OCI-LY1 (cell line): ENCODE results near the gene GPR3.

ENCODE experiments used
- EZH2 ChIP-seq: fragments of 200-600 bp; sonication (generic), shearing (Covaris generic); IDR thresholded peaks from 2 replicates; pipeline ENCODE4 v1.8.0; 2017; ENCODE audit warnings: borderline replicate concordance, mixed run types, mild to moderate bottlenecking, antibody characterized with exemption, low read length, moderate library complexity, mixed read lengths
- TF ChIP-seq, protein P1 (sequence below): fragments of 200-600 bp; sonication (generic), shearing (Covaris generic); IDR thresholded peaks from 2 replicates; pipeline ENCODE4 v1.5.1; 2017; ENCODE audit warnings: mild to moderate bottlenecking, antibody characterized with exemption, low read length, moderate library complexity, mixed read lengths

DNA sequence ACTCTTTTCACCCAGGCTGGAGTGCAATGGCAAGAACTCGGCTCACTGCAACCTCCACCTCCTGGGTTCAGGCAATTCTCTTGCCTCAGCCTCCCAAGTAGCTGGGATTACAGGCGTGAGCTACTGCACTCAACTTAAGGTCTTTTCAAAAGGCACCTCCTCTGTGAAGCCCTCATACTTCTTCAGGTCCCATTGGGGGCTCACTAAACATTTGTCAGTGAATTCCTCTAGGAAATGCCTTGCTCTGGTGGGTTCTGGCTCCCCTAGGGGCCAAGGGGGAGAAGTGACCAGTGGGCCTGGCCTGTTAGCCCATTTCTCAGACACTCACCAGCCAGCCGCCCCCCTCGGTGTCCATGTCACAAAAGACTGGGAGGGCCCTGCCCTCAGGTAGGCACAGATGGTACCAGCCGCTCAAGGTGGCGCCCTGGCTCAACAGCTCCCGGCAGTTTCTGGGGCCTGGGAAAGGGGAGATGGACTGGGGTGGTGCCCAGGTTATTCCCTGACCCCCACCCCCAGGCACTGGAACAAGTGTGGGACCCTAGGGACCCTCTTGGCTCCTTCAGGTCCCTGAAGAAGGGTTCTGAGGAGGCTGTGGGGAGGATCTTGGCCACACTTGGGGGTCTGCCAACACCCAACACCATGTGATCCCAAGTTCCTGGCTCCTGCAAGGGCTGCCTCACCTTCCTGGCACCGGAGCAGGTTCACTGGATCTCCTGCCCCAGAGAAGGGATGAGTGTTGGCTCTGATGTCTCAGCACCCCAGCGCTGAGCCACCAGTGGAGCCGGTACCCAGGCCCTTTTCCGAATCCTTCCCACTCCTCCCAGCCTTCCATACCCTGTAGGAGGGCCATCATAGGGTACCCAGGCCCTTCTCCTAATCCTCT lies 19.4 kb upstream of the GPR3 start:
- TF ChIP-seq, protein P1, sequence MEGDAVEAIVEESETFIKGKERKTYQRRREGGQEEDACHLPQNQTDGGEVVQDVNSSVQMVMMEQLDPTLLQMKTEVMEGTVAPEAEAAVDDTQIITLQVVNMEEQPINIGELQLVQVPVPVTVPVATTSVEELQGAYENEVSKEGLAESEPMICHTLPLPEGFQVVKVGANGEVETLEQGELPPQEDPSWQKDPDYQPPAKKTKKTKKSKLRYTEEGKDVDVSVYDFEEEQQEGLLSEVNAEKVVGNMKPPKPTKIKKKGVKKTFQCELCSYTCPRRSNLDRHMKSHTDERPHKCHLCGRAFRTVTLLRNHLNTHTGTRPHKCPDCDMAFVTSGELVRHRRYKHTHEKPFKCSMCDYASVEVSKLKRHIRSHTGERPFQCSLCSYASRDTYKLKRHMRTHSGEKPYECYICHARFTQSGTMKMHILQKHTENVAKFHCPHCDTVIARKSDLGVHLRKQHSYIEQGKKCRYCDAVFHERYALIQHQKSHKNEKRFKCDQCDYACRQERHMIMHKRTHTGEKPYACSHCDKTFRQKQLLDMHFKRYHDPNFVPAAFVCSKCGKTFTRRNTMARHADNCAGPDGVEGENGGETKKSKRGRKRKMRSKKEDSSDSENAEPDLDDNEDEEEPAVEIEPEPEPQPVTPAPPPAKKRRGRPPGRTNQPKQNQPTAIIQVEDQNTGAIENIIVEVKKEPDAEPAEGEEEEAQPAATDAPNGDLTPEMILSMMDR: no peak; the same call in 1 of the 2 replicates
- no peak for TF ChIP-seq EZH2
